NCI-H748 (cell line): ENCODE results near the gene BIRC6.
"Not testable (repeated sequence)": the region's sequence is repeated elsewhere in the genome, so short reads cannot be mapped to it uniquely, and the experiment has no call there.

Experiments
- DNase-seq: peaks from one replicate; lab custom pipeline; 2025; ENCODE audit not compliant: unreplicated experiment; lab: John Stamatoyannopoulos, UW

Gene BIRC6

DNA sequence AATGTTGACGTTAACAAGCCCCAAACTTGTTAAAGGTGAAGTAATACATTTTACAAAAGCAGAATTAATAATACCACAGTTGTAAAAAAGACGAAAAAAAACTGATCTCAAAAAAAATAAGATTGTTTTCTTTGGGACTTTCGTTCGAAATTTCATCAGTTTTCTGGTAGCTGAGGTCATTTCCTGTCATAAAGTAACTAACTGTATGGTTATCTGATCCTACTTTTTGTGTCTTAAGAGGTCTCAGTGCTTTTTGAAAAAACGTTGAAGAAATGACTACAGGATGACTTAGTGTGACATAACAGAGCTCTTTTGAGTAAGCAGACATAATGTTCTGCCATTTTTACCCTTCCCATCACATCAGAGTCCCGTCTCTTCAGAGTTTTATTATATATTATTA, 79.3 kb downstream of the BIRC6 start:
- no peak for DNase-seq

DNA sequence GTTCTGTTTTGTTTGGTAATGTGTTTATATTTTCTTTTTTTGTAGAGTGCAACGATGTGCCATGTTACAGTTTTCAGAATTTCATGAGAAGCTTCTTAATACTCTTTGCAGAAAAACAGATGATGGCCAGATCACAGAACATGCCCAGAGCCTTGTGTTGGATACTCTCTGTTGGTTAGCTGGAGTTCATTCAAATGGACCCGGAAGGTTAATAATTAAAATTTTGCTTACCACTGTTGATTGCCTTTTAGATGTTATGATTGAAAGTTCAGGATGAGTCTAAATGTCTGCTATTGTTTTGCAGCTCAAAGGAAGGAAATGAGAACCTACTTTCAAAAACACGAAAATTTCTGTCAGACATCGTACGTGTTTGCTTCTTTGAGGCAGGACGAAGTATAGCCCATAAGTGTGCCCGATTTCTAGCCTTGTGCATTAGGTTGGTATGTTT, 85.2 kb downstream of the BIRC6 start:
- DNase-seq: no peak

GRCh38 chr2:32446369-32446768, 89.5 kb downstream of the BIRC6 start:
- no peak for DNase-seq

GRCh38 chr2:32450851-32451250, 94.0 kb downstream of the BIRC6 start:
- DNase-seq: no peak

DNA sequence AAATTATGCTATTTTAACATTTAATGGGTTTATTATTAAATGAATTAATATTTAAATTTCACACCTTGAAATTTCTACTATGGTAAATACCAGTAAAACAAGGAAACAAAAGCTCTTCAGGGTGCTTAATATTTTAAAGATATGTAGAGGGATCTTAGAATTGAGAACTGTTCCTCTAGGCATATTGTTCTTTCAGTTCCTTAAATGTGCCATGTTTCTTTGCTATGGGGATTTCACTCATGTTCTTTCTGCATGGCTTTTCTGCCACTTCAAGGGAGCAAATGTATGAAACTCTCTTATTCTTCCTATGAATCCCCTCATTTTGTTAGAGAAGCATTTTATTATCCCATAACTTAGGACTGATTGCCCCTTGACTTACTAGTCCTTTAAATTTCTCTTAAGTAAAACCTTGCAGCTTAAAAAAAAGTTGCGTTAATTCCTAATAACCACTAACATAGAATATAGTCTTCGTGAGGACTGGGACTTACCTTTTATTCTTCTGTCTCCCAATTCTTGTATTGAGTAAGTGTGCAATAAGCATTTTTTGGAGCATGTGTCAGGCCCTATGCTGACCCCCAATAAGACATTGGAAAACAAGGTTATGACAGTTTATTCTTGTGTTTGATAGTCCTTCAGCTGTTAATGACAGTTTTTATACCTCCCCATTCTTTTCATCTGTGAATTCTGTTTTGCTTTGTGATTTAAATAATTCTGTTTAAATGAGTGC, 95.7 kb downstream of the BIRC6 start:
- no peak for DNase-seq

DNA sequence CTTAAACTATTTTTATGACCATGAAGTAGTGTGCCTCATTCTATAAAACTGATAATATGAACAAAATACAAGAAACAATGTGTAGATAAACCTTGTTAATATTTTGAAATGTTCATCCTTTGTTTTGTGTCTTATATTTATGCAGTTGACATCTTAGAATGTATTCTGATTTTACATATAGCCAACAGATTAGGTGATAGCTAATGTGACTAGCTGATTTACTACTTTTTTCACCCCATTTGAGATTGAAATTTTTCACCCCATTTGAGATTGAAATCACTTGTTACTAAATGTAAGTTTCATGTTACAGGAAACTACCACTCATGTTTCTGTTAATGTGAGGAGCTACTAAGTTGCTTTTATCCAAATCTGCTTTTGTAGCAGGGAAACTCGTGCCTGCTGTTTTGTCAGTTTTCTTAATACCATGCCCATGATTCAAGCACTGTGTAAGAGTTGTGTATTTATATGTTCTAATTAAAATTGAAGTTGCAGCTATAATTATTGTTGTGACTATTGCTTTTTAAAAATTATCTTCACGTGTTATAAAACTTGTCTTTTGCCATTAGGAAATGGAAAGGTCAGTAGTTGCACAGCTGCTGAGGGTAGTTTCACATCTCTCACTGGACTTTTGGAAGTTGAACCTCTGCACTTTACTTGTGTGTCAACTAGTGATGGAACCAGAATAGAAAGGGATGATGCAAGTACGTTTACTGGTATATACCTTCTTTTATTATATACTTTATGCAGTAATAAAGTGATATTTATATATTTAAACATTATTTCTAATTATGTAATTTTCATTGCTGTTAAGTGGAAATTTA, 96.6 kb downstream of the BIRC6 start:
- no peak for DNase-seq

DNA sequence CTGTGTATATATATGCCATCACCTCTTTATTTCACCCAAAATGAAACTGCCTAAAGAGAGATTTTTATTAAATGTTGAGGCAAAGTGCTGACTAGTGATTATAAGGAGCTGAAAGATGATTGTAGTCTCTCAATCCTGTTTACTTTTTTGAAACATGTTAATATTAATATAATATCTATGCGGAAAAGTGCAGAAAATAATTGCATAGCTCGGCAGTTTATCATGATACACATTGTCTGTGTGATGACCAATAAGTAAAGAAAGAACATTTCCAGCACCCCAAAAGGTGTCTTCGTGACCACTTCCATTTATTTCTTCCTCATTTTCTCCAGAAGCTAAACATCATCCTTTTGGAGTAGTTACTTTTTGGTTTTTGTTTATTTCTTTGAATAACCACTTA, 99.0 kb downstream of the BIRC6 start:
- DNase-seq: no peak

DNA sequence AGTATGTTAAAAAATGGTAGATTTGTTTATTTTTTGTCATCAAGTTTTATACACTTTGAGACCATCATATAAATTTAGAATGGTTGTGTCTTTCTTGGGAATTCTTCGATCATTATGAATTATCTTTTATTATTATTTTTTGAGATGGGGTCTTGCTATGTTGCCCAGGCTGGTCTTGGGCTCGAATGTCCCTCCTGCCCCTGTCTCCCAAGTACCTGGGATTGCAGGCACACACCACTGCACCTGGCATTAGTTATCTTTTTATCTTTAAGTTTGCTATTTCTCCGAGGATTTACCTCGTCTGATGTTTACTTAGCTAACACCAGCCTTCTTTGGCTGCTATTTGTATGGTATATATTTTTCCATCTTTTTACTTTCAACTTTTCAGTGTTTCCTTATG, 100.0 kb downstream of the BIRC6 start:
- DNase-seq: no peak

- no peak for DNase-seq
Observed at GRCh38 chr2:32457814-32458213, 101.0 kb downstream of the BIRC6 start.

DNA sequence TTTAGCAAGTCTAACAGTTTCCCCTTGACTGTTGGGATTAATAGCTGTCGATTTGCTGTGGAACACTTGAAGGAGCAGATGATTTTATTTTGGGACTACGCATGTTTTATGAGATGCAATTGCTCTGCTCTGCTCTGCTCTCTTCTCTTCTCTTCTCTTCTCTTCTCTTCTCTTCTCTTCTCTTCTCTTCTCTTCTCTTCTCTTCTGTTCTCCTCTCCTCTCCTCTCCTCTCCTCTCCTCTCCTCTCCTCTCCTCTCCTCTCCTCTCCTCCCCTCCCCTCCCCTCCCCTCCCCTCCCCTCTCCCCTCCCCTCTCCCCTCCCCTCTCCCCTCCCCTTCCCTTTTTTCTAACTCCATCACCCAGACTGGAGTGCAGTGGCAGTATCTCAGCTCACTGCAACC, 104.0 kb downstream of the BIRC6 start:
- not testable (repeated sequence) for DNase-seq

DNA sequence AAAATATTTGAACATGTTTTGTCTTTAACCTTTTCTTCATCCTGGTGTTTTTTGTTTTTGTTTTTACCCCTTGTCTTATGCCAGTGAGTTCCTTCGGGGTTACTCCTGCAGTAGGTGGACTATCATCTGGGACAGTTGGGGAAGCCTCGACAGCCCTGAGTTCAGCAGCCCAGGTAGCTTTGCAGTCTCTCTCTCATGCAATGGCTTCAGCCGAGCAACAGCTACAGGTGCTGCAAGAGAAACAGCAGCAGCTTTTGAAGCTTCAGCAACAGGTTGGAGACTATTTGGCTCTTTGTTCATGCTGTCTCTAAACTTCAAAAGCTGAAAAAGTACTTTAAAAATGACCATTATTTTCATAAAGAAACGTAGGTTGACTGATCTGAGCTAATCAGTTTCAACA, 106.3 kb downstream of the BIRC6 start:
- no peak for DNase-seq

DNA sequence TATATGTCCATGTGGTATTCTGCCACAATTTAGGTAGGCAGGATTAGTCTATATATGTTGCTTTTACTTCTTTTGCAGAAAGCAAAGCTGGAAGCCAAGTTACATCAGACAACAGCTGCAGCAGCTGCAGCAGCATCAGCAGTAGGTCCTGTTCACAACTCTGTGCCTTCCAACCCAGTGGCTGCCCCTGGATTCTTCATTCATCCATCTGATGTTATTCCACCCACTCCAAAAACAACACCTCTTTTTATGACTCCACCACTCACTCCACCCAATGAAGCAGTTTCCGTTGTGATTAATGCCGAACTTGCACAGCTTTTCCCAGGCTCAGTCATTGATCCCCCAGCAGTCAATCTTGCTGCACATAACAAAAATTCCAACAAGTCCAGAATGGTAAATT, 107.6 kb downstream of the BIRC6 start:
- no peak for DNase-seq

DNA sequence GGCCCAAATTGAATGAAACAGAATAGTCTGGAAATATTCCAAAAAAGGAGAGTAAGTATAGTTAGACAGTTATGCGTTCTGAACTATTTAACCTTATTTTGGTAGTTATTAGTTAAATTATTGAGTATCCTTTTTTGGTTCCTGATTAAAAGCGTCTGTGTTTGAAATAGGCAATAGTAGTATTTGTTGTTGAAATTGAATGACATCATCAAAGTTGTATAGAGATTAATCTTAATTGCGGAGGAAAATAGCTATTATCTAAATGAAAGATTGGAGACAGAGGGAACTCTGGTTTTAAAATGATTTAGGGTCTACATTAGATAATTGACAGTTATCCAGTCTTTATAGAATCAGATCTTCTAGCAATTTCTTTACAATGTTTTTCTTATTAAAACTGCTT, 115.8 kb downstream of the BIRC6 start:
- no peak for DNase-seq

- no peak for DNase-seq
Observed at GRCh38 chr2:32474381-32474780, 117.6 kb downstream of the BIRC6 start.

DNA sequence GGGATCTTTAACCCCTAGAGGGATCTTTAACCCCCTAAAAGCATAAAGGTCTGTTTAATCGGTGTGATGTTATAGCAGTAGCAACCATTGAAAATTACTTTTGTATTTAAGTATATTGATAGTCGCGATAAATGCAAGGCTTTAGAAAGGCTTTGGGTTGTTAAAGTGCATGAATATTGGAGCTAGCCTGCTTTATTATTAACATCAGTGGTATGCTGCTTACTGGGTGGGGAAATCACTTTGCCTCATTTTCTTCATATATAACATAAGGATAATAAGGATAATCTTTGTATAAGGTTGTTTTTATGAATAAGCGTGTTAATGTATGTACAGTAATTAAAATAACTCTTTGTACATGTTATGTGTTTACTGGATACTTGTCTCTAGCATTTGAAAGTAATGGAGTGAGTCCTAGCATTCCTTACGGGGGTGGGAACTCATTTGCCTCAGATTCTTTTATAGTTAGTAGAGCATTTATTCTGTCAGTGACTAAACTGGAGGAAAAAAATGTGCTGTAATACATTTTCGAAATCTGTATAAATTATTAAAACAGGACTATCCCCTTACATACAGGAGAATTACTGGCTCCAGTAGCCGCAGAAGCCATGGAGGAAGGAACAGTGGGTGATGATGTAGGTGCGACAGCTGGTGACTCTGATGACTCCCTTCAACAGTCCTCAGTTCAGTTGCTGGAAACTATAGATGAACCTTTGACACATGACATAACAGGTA, 122.2 kb downstream of the BIRC6 start:
- DNase-seq: no peak

DNA sequence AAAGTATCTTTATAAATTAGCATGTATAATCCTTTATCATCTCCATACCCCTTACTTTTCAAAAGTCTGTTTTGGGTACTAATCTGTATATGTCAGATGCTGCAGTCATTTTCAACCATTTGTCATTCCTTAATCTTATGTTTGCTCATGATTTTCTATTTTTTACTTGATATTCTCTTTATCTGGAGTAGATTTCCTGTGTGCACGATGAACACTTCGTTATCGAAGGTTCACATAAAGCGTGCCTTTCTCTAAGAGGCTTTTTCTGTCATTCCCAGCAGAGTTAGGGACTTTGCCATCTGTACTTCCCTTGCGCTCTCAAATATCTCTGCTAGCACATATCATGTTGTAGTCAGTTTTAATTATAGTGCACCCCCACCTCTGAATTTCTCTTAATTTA, 123.2 kb downstream of the BIRC6 start:
- DNase-seq: no peak

DNA sequence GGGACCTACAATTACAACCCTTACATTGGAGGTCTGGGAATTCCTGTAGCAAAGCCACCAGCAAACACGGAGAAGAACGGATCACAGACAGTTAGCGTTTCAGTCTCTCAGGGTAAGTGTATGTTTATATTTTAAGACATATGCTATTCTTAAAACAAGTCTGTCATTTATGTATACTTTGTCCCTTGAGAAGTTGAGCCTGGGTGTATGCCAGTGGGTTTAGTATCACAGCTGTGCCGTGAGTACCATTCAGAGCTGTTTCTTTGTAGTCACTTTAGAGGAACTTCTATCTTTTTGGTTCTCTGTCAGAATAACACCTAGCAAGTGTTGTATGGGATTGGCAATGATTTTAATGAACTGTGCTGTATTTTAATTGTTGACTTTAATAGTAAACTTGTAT, 125.6 kb downstream of the BIRC6 start:
- DNase-seq: no peak

DNA sequence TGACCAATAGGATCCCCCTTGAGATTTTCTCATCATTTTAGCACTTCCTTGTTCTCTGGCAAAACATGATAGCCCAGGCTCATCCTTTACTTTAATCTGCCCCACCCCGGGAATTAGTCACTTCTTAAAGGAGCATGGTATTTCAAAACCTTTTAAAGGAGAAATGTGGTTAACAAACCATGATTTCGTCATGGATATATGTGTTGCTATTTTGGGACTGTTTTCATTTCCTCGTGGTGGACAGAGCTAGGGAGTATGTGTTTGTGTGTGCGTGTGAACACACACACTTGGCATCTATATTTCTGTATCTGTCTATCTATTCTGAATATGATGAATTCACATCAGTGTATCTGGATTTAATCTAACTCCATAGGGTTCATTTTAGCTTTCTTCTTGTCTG, 128.1 kb downstream of the BIRC6 start:
- no peak for DNase-seq

- DNase-seq: no peak
Observed at GRCh38 chr2:32485399-32485798, 128.6 kb downstream of the BIRC6 start.

- no peak for DNase-seq
Observed at GRCh38 chr2:32489061-32489460, 132.2 kb downstream of the BIRC6 start.

GRCh38 chr2:32491346-32491745, 134.5 kb downstream of the BIRC6 start:
- no peak for DNase-seq

DNA sequence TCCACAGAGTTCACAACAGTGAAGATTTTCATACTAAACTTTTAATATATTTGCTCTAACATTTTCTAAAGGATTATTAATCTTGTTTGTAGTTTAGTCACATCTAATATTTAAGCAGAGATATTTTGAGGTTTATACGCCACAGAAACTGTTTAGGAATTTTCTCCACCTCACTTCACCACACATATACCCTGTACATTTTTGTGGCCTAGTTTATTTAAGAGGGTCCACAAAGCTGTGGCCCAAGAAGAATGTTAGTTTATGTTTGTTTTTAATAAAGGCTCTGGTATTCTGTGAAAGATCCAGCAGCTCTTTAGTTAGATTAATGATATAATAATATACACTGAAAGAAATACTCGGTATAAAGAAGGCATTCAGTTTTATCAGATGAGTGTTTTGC, 138.3 kb downstream of the BIRC6 start:
- no peak for DNase-seq
